Mucosa of stomach (tissue), 1 donor: ENCODE results near the gene EPB41.

ENCODE experiments used
- H3K27me3 ChIP-seq: one replicate; pipeline ENCODE4 v1.7.0; 2013; ENCODE audit warnings: mild to moderate bottlenecking, low read length; ENCODE audit not compliant: control insufficient read depth, insufficient read depth
- H3K36me3 ChIP-seq: one replicate; pipeline ENCODE4 v1.7.0; 2013; ENCODE audit warnings: low read length; ENCODE audit not compliant: control insufficient read depth, insufficient read depth
- H3K4me1 ChIP-seq: one replicate; pipeline ENCODE4 v1.7.0; 2013; ENCODE audit warnings: mild to moderate bottlenecking, low read length; ENCODE audit not compliant: control insufficient read depth, insufficient read depth
- H3K4me3 ChIP-seq: one replicate; pipeline ENCODE4 v1.7.0; 2013; ENCODE audit warnings: low read length
- H3K9ac ChIP-seq: one replicate; pipeline ENCODE4 v1.7.0; 2013; ENCODE audit warnings: mild to moderate bottlenecking, low read length, moderate library complexity
- H3K9me3 ChIP-seq: one replicate; pipeline ENCODE4 v1.7.0; 2013; ENCODE audit warnings: mild to moderate bottlenecking, low read length, moderate library complexity; ENCODE audit not compliant: control insufficient read depth
- donor health status: Pancreatic carcinoma.

EPB41 gene

GRCh38 chr1:28973596-28974421, 59.4 kb downstream of the EPB41 start:
- Histone ChIP-seq H3K4me1 (no peaks in the 10 kb centered on the region), H3K9me3 (no peaks in the 10 kb centered on the region), H3K9ac (no peak overlapping the region), H3K36me3 (no peaks in the 10 kb centered on the region), H3K4me3 (no peak overlapping the region), H3K27me3 (no peaks in the 10 kb centered on the region)

GRCh38 chr1:28974432-28974831, 60.1 kb downstream of the EPB41 start:
- H3K4me3 ChIP-seq, result no peak overlapping the region
- no peaks in the 10 kb centered on the region for H3K36me3 ChIP-seq
- no peaks in the 10 kb centered on the region for H3K4me1 ChIP-seq
- H3K9me3 ChIP-seq, result no peaks in the 10 kb centered on the region
- no peaks in the 10 kb centered on the region for H3K27me3 ChIP-seq
- no peak overlapping the region for H3K9ac ChIP-seq

GRCh38 chr1:28976248-28976647, 61.9 kb downstream of the EPB41 start:
- Histone ChIP-seq H3K36me3 (no peaks in the 10 kb centered on the region), H3K9me3 (no peaks in the 10 kb centered on the region), H3K9ac (no peak overlapping the region)

GRCh38 chr1:28981210-28981609, 66.8 kb downstream of the EPB41 start:
- no peak overlapping the region for H3K4me3 ChIP-seq

More at GRCh38 chr1:28976248-28976647, 61.9 kb downstream of the EPB41 start:
- Histone ChIP-seq H3K4me1 (no peaks in the 10 kb centered on the region), H3K4me3 (no peak overlapping the region), H3K27me3 (no peaks in the 10 kb centered on the region)

GRCh38 chr1:28982198-28982597, 67.8 kb downstream of the EPB41 start:
- no peaks in the 10 kb centered on the region for H3K9me3 ChIP-seq
- no peaks in the 10 kb centered on the region for H3K36me3 ChIP-seq
- H3K4me1 ChIP-seq, result no peaks in the 10 kb centered on the region
- no peaks in the 10 kb centered on the region for H3K27me3 ChIP-seq
- H3K4me3 ChIP-seq, result no peak overlapping the region
- no peak overlapping the region for H3K9ac ChIP-seq

More at GRCh38 chr1:28981210-28981609, 66.8 kb downstream of the EPB41 start:
- Histone ChIP-seq H3K4me1 (no peaks in the 10 kb centered on the region), H3K9ac (no peak overlapping the region), H3K9me3 (no peaks in the 10 kb centered on the region), H3K36me3 (no peaks in the 10 kb centered on the region), H3K27me3 (no peaks in the 10 kb centered on the region)

- Histone ChIP-seq H3K9me3 (no peaks in the 10 kb centered on the region), H3K4me1 (no peaks in the 10 kb centered on the region), H3K4me3 (no peak overlapping the region), H3K9ac (no peak overlapping the region), H3K27me3 (no peaks in the 10 kb centered on the region), H3K36me3 (no peaks in the 10 kb centered on the region)
These were observed 68.7 kb downstream of the EPB41 start for GRCh38 chr1:28983091-28983490.

GRCh38 chr1:28983509-28984310, 69.3 kb downstream of the EPB41 start:
- H3K4me1 ChIP-seq, result no peaks in the 10 kb centered on the region
- no peak overlapping the region for H3K9ac ChIP-seq
- H3K36me3 ChIP-seq, result no peaks in the 10 kb centered on the region
- no peaks in the 10 kb centered on the region for H3K9me3 ChIP-seq
- H3K4me3 ChIP-seq, result no peak overlapping the region
- no peaks in the 10 kb centered on the region for H3K27me3 ChIP-seq

GRCh38 chr1:28984311-28984684, 69.9 kb downstream of the EPB41 start:
- Histone ChIP-seq H3K9ac (no peak overlapping the region), H3K4me1 (no peaks in the 10 kb centered on the region), H3K4me3 (no peak overlapping the region), H3K9me3 (no peaks in the 10 kb centered on the region), H3K36me3 (no peaks in the 10 kb centered on the region), H3K27me3 (no peaks in the 10 kb centered on the region)

GRCh38 chr1:28985427-28985826, 71.1 kb downstream of the EPB41 start:
- H3K4me3 ChIP-seq, result no peak overlapping the region
- H3K9me3 ChIP-seq, result no peaks in the 10 kb centered on the region
- H3K36me3 ChIP-seq, result no peaks in the 10 kb centered on the region
- H3K27me3 ChIP-seq, result no peaks in the 10 kb centered on the region
- no peak overlapping the region for H3K9ac ChIP-seq
- H3K4me1 ChIP-seq, result no peaks in the 10 kb centered on the region

- H3K36me3 ChIP-seq, result no peaks in the 10 kb centered on the region
- no peak overlapping the region for H3K4me3 ChIP-seq
- H3K27me3 ChIP-seq, result no peaks in the 10 kb centered on the region
- no peaks in the 10 kb centered on the region for H3K4me1 ChIP-seq
- no peak overlapping the region for H3K9ac ChIP-seq
- no peaks in the 10 kb centered on the region for H3K9me3 ChIP-seq
These were observed 72.0 kb downstream of the EPB41 start for GRCh38 chr1:28986306-28986910.

GRCh38 chr1:29002792-29003191, 88.4 kb downstream of the EPB41 start:
- no peak overlapping the region for H3K4me3 ChIP-seq
- no peaks in the 10 kb centered on the region for H3K27me3 ChIP-seq
- no peaks in the 10 kb centered on the region for H3K9me3 ChIP-seq
- H3K4me1 ChIP-seq, result no peaks in the 10 kb centered on the region
- no peaks in the 10 kb centered on the region for H3K36me3 ChIP-seq
- H3K9ac ChIP-seq, result no peak overlapping the region

GRCh38 chr1:29004288-29004687, 89.9 kb downstream of the EPB41 start:
- H3K4me3 ChIP-seq, result no peak overlapping the region
- no peaks in the 10 kb centered on the region for H3K36me3 ChIP-seq
- H3K9me3 ChIP-seq, result no peaks in the 10 kb centered on the region
- H3K4me1 ChIP-seq, result no peaks in the 10 kb centered on the region
- no peak overlapping the region for H3K9ac ChIP-seq
- H3K27me3 ChIP-seq, result no peaks in the 10 kb centered on the region
